ENCODE data around the gene NTN3.
"Not testable (repeated sequence)": the region's sequence is repeated elsewhere in the genome, so short reads cannot be mapped to it uniquely, and the experiment has no call there.

NTN3 gene

GRCh38 chr16:2476741-2477140, 5.6 kb downstream of the NTN3 start:
- Histone ChIP-seq H3K27me3 (ENCODE audit: insufficient read depth, poor library complexity, severe bottlenecking) (peaks cover 6% of the 10 kb centered on the region), H3K36me3 (ENCODE audit: low read depth) (no peaks in the 10 kb centered on the region), H3K4me3 (ENCODE audit: severe bottlenecking) (no peak overlapping the region), H3K27ac (ENCODE audit: poor library complexity, severe bottlenecking) (no peak overlapping the region), H3K4me1 (ENCODE audit: insufficient read depth, poor library complexity, severe bottlenecking) (no peaks in the 10 kb centered on the region), H3K9me3 (ENCODE audit: severe bottlenecking) (no peaks in the 10 kb centered on the region)
- no peak for DNase-seq (ENCODE audit: low spot score)
- TF ChIP-seq, protein P1, sequence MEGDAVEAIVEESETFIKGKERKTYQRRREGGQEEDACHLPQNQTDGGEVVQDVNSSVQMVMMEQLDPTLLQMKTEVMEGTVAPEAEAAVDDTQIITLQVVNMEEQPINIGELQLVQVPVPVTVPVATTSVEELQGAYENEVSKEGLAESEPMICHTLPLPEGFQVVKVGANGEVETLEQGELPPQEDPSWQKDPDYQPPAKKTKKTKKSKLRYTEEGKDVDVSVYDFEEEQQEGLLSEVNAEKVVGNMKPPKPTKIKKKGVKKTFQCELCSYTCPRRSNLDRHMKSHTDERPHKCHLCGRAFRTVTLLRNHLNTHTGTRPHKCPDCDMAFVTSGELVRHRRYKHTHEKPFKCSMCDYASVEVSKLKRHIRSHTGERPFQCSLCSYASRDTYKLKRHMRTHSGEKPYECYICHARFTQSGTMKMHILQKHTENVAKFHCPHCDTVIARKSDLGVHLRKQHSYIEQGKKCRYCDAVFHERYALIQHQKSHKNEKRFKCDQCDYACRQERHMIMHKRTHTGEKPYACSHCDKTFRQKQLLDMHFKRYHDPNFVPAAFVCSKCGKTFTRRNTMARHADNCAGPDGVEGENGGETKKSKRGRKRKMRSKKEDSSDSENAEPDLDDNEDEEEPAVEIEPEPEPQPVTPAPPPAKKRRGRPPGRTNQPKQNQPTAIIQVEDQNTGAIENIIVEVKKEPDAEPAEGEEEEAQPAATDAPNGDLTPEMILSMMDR (IDR thresholded peaks at IDR 0.05; ENCODE audit: poor library complexity, severe bottlenecking), result no peak
- no peak for ATAC-seq (ENCODE audit: low read depth)

DNA sequence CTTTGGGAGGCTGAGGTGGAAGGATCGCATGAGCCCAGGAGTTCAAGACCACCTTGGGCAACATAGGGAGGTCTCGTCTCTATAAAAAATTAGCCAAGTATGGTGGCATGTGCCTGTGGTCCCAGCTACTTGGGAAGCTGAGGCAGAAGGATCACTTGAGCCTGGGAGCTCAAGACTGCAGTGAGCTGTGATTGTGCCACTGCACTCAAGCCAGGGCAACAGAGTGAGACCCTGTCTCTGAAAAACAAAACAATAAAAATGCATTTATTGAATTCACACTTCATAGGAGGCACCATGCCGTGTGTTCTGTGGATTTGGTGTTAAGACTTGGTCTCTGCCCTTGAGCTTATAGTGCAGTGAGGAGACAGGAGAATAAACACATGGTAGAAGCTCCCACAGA, 6.2 kb downstream of the NTN3 start:
- H3K4me1 ChIP-seq (ENCODE audit: insufficient read depth, poor library complexity, severe bottlenecking), result no peaks in the 10 kb centered on the region
- no peak overlapping the region for H3K27ac ChIP-seq (ENCODE audit: poor library complexity, severe bottlenecking)
- ATAC-seq (ENCODE audit: low read depth), result no peak
- no peak for DNase-seq (ENCODE audit: low spot score)
- no peak overlapping the region for H3K4me3 ChIP-seq (ENCODE audit: severe bottlenecking)
- H3K9me3 ChIP-seq (ENCODE audit: severe bottlenecking), result no peaks in the 10 kb centered on the region
- peaks cover under 1% of the 10 kb centered on the region for H3K27me3 ChIP-seq (ENCODE audit: insufficient read depth, poor library complexity, severe bottlenecking)
- H3K36me3 ChIP-seq (ENCODE audit: low read depth), result no peaks in the 10 kb centered on the region
- TF ChIP-seq, protein P1 (IDR thresholded peaks at IDR 0.05; ENCODE audit: poor library complexity, severe bottlenecking), result no peak

DNA sequence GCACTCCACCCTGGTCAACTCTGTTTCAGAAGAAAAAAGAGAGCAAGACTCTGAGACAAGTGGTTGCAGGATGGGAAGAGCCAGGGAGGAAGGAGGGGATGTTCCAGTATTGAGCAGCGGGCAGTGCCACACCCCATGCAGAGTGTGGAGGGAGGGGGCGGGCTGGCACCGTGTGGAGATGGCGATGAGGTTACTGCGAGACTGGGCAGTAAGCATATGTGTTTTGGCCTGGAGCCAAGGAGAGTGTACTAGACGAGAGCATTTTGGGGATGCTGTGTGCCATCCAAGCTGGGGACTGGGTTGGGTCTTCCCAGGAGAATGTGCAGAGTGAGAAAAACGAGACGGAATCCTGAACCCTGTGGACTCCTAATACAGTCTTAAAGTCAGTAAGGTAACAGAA, 7.2 kb downstream of the NTN3 start:
- ATAC-seq (ENCODE audit: low read depth), result no peak
- TF ChIP-seq, protein P1 (IDR thresholded peaks at IDR 0.05; ENCODE audit: poor library complexity, severe bottlenecking), result no peak
- no peak for DNase-seq (ENCODE audit: low spot score)
- Histone ChIP-seq H3K9me3 (ENCODE audit: severe bottlenecking) (no peaks in the 10 kb centered on the region), H3K4me3 (ENCODE audit: severe bottlenecking) (no peak overlapping the region), H3K4me1 (ENCODE audit: insufficient read depth, poor library complexity, severe bottlenecking) (no peaks in the 10 kb centered on the region), H3K27ac (ENCODE audit: poor library complexity, severe bottlenecking) (no peak overlapping the region), H3K27me3 (ENCODE audit: insufficient read depth, poor library complexity, severe bottlenecking) (no peaks in the 10 kb centered on the region), H3K36me3 (ENCODE audit: low read depth) (no peaks in the 10 kb centered on the region)

- H3K4me1 ChIP-seq (ENCODE audit: insufficient read depth, poor library complexity, severe bottlenecking); DNase-seq (ENCODE audit: low spot score); H3K27me3 ChIP-seq (ENCODE audit: insufficient read depth, poor library complexity, severe bottlenecking); H3K36me3 ChIP-seq (ENCODE audit: low read depth); H3K27ac ChIP-seq (ENCODE audit: poor library complexity, severe bottlenecking); H3K4me3 ChIP-seq (ENCODE audit: severe bottlenecking); H3K9me3 ChIP-seq (ENCODE audit: severe bottlenecking); ATAC-seq (ENCODE audit: low read depth): not testable (repeated sequence)
These were observed 8.9 kb downstream of the NTN3 start for GRCh38 chr16:2479996-2480395.

DNA sequence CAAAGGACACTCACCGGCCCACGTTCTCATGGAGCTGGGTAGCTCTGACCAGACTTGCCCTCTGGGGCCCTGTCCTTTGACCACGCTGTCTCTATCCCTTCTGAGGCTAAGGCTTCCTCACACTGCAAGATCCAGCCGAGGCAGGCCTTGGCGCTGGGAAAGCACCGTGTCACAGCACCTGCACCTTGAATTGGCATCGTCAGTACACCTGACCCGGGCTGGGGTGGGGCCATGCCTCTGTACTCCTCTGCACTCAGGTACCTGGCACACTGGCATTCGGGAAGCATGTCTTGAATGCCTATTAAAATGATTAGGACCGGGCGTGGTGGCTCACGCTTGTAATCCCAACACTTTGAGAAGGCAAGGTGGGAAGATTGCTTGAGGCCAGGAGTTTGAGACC, 9.9 kb downstream of the NTN3 start:
- Histone ChIP-seq H3K36me3 (ENCODE audit: low read depth) (no peaks in the 10 kb centered on the region), H3K27ac (ENCODE audit: poor library complexity, severe bottlenecking) (no peak overlapping the region), H3K4me1 (ENCODE audit: insufficient read depth, poor library complexity, severe bottlenecking) (no peaks in the 10 kb centered on the region), H3K4me3 (ENCODE audit: severe bottlenecking) (no peak overlapping the region), H3K27me3 (ENCODE audit: insufficient read depth, poor library complexity, severe bottlenecking) (no peaks in the 10 kb centered on the region), H3K9me3 (ENCODE audit: severe bottlenecking) (no peaks in the 10 kb centered on the region)
- DNase-seq (ENCODE audit: low spot score) (no peak), ATAC-seq (ENCODE audit: low read depth) (no peak)
- TF ChIP-seq, protein P1 (IDR thresholded peaks at IDR 0.05; ENCODE audit: poor library complexity, severe bottlenecking), result no peak

All from RWPE2 (cell line).